IMR-90 (cell line): Measurements from ENCODE around the gene TGFA. TPM values are rescaled to one million over a fixed set of nuclear protein-coding genes. Genes with fewer than 3 reads are reported as not detected.

Experiments used
- ATAC-seq: fragments of 200-7000 bp; cut with Tn5 transposase; 2 replicates; pipeline ENCODE4 v1.9.1; 2020; ENCODE audit warnings: low read depth, mild to moderate bottlenecking, moderate library complexity
- BruUV-seq: library from RNA; stranded (reverse); fragments of 400-500 nt; replicated peaks from 2 replicates; lab custom pipeline; 2021; lab: Mats Ljungman, UMichigan
- CTCF ChIA-PET: fragments of 300-600 bp; formaldehyde crosslinking; extraction: SDS; loops from one replicate; lab custom pipeline; 2021; ENCODE audit warnings: antibody characterized with exemption; lab: Yijun Ruan, JAX
- POLR2A ChIA-PET: fragments of 300-600 bp; sonication (Branson Sonifier 250); formaldehyde crosslinking; loops from one replicate; lab custom pipeline; 2022; ENCODE audit warnings: antibody characterized with exemption; ENCODE audit not compliant: unreplicated experiment; lab: Charles Lee
- DNase-seq: peaks from one replicate; pipeline ENCODE4 v3.0.0; 2013
- H2AFZ ChIP-seq: replicated peaks from 2 replicates; pipeline ENCODE3; 2013; ENCODE audit warnings: low read length, mild to moderate bottlenecking; ENCODE audit not compliant: poor library complexity
- H2AK5ac ChIP-seq: 2 replicates; pipeline ENCODE4 v1.6.1; 2013; ENCODE audit warnings: low read depth, low read length, inconsistent platforms
- H2AK9ac ChIP-seq: replicated peaks from 2 replicates; pipeline ENCODE3; 2013; ENCODE audit warnings: mild to moderate bottlenecking, low read depth, low read length, moderate library complexity; ENCODE audit not compliant: poor library complexity
- H2BK120ac ChIP-seq: 2 replicates; pipeline ENCODE4 v1.6.1; 2013; ENCODE audit warnings: low read depth, low read length, inconsistent platforms
- H2BK15ac ChIP-seq: 3 replicates; pipeline ENCODE4 v1.6.1; 2013; ENCODE audit warnings: low read depth, low read length, inconsistent platforms
- H2BK20ac ChIP-seq: 2 replicates; pipeline ENCODE4 v1.6.1; 2013; ENCODE audit warnings: low read depth, mild to moderate bottlenecking, inconsistent platforms, low read length, moderate library complexity
- H2BK5ac ChIP-seq: 2 replicates; pipeline ENCODE4 v1.6.1; 2013; ENCODE audit warnings: mild to moderate bottlenecking, low read depth, low read length, inconsistent platforms; ENCODE audit not compliant: poor library complexity, severe bottlenecking
- H3K14ac ChIP-seq: replicated peaks from 2 replicates; pipeline ENCODE4 v1.6.1; 2013; ENCODE audit warnings: low read depth, low read length, inconsistent platforms
- H3K18ac ChIP-seq: 2 replicates; pipeline ENCODE4 v1.6.1; 2013; ENCODE audit warnings: low read depth, low read length, control low read depth
- H3K23ac ChIP-seq: 2 replicates; pipeline ENCODE4 v1.6.1; 2013; ENCODE audit warnings: low read depth, low read length, inconsistent platforms
- H3K27ac ChIP-seq: 2 replicates; pipeline ENCODE4 v1.5.1; 2013; ENCODE audit warnings: mild to moderate bottlenecking, control low read depth, low read length; ENCODE audit not compliant: insufficient read depth
- H3K27me3 ChIP-seq: 2 replicates; pipeline ENCODE4 v1.6.1; 2013; ENCODE audit warnings: low read length; ENCODE audit not compliant: control insufficient read depth, insufficient read depth
- H3K36me3 ChIP-seq: 2 replicates; pipeline ENCODE4 v1.6.1; 2013; ENCODE audit warnings: low read length, mixed read lengths; ENCODE audit not compliant: control insufficient read depth, insufficient read depth
- H3K4ac ChIP-seq: 2 replicates; pipeline ENCODE4 v1.6.1; 2013; ENCODE audit warnings: low read depth, low read length, inconsistent platforms
- H3K4me1 ChIP-seq: 2 replicates; pipeline ENCODE4 v1.6.1; 2013; ENCODE audit warnings: low read length, mixed read lengths; ENCODE audit not compliant: control insufficient read depth, insufficient read depth
- H3K4me2 ChIP-seq: 2 replicates; pipeline ENCODE4 v1.6.1; 2013; ENCODE audit warnings: low read depth, mild to moderate bottlenecking, control low read depth, low read length, moderate library complexity
- H3K4me3 ChIP-seq: 2 replicates; pipeline ENCODE4 v1.5.1; 2013; ENCODE audit warnings: low read depth, mild to moderate bottlenecking, control low read depth, low read length, moderate library complexity; ENCODE audit not compliant: insufficient read depth
- H3K56ac ChIP-seq: 2 replicates; pipeline ENCODE4 v1.6.1; 2013; ENCODE audit warnings: low read length, inconsistent platforms; ENCODE audit not compliant: insufficient read depth; ENCODE audit errors: extremely low read depth
- H3K79me1 ChIP-seq, 2 experiments: 2 replicates each; pipeline ENCODE4 v1.6.1; 2013; ENCODE audit warnings: low read length in 2 of 2, inconsistent platforms in 1 of 2, low read depth in 1 of 2
- H3K9ac ChIP-seq: 2 replicates; pipeline ENCODE4 v1.6.1; 2013; ENCODE audit warnings: low read depth, low read length, control low read depth
- H3K9me1 ChIP-seq: 2 replicates; pipeline ENCODE4 v1.6.1; 2013; ENCODE audit warnings: low read length, inconsistent platforms; ENCODE audit not compliant: insufficient read depth
- H3K9me3 ChIP-seq: 2 replicates; pipeline ENCODE4 v1.6.1; 2013; ENCODE audit warnings: low read length; ENCODE audit not compliant: control insufficient read depth, insufficient read depth
- H4K20me1 ChIP-seq: 2 replicates; pipeline ENCODE4 v1.6.1; 2013; ENCODE audit warnings: low read length, inconsistent platforms; ENCODE audit not compliant: insufficient read depth
- H4K5ac ChIP-seq: 2 replicates; pipeline ENCODE4 v1.6.1; 2013; ENCODE audit warnings: mild to moderate bottlenecking, low read depth, low read length, control low read depth
- H4K8ac ChIP-seq, 2 experiments: 2 replicates each; pipeline ENCODE4 v1.6.1; 2013; ENCODE audit warnings: low read depth in 2 of 2, low read length in 2 of 2, control low read depth in 1 of 2, inconsistent platforms in 1 of 2
- H4K91ac ChIP-seq: 2 replicates; pipeline ENCODE4 v1.6.1; 2013; ENCODE audit warnings: low read depth, low read length, inconsistent platforms; ENCODE audit not compliant: insufficient read depth
- BHLHE40 ChIP-seq: fragments of 150-350 bp; IDR thresholded peaks from 2 replicates; pipeline ENCODE4 v1.6.1; 2016; ENCODE audit warnings: mild to moderate bottlenecking, low read depth, low read length
- CEBPB ChIP-seq: IDR thresholded peaks from 2 replicates; pipeline ENCODE4 v1.6.1; 2012; ENCODE audit warnings: low read depth, low read length, improper control_type of control experiment
- FOS ChIP-seq: fragments of 150-350 bp; IDR thresholded peaks from 2 replicates; pipeline ENCODE4 v1.6.1; 2016; ENCODE audit warnings: low read depth, low read length
- MAFK ChIP-seq: IDR thresholded peaks from 2 replicates; pipeline ENCODE4 v1.6.1; 2012; ENCODE audit warnings: low read depth, low read length, improper control_type of control experiment
- MAZ ChIP-seq: IDR thresholded peaks from 2 replicates; pipeline ENCODE4 v1.6.1; 2012; ENCODE audit warnings: low read depth, mild to moderate bottlenecking, low read length, improper control_type of control experiment, moderate library complexity, borderline replicate concordance
- NFE2L2 ChIP-seq: fragments of 150-350 bp; IDR thresholded peaks from 2 replicates; pipeline ENCODE4 v1.6.1; 2016; ENCODE audit warnings: low read depth, mild to moderate bottlenecking, low read length
- POLR2A ChIP-seq: IDR thresholded peaks from 2 replicates; pipeline ENCODE4 v1.6.1; 2012; ENCODE audit warnings: mild to moderate bottlenecking, low read depth, low read length
- RCOR1 ChIP-seq: IDR thresholded peaks from 2 replicates; pipeline ENCODE4 v1.6.1; 2012; ENCODE audit warnings: mild to moderate bottlenecking, low read length, improper control_type of control experiment; ENCODE audit not compliant: insufficient replicate concordance
- RFX5 ChIP-seq: IDR thresholded peaks from 2 replicates; pipeline ENCODE4 v1.8.0; 2012; ENCODE audit warnings: low read depth, mild to moderate bottlenecking, low read length, moderate library complexity
- SMC3 ChIP-seq: fragments of 150-350 bp; IDR thresholded peaks from 2 replicates; pipeline ENCODE4 v1.6.1; 2016; ENCODE audit warnings: low read depth, mild to moderate bottlenecking, antibody characterized with exemption, low read length, moderate library complexity
- whole genome bisulfite sequencing, 2 experiments: methylation state at CpG; one replicate each; pipeline versions ENCODE4 v1.1.5 to v1.1.7; 2013; ENCODE audit warnings: missing lambda C conversion rate in 2 of 2; ENCODE audit not compliant: insufficient read length in 1 of 2; ENCODE audit errors: extremely low coverage in 2 of 2; 5-methylcytosine and 5-hydroxymethylcytosine counted together
- dilution Hi-C: fragments of 300-500 bp; cut with HindIII; formaldehyde crosslinking; loops from one replicate; pipeline ENCODE4 v1.14.3; 2018; ENCODE audit warnings: low sequenced_read_pairs; ENCODE audit not compliant: unreplicated experiment
- in situ Hi-C: fragments of 300-500 bp; cut with MboI; formaldehyde crosslinking; loops from 3 replicates; pipeline ENCODE4 v1.14.3; 2019; ENCODE audit warnings: low sequenced_read_pairs, inconsistent platforms, mixed read lengths
- intact Hi-C: fragments of 100-400 bp; cut with micrococcal nuclease; formaldehyde crosslinking; loops from 2 replicates; pipeline ENCODE4 v1.10.0; 2022
- polyA plus RNA-seq, 3 experiments: library from polyadenylated mRNA; depleted of rRNA; stranded (reverse); fragments of >200 nt; gene quantifications; 2 replicates each; pipeline ENCODE4 v1.2.3, GENCODE V29; 2012; ENCODE audit warnings: low replicate concordance in 1 of 3
- total RNA-seq: library from RNA; depleted of rRNA; stranded (reverse); fragments of >200 nt; gene quantifications from 2 replicates; pipeline ENCODE4 v1.2.3, GENCODE V29; 2012
- TF ChIP-seq, protein P1 (sequence below): fragments of 150-350 bp; IDR thresholded peaks from 2 replicates; pipeline ENCODE4 v1.6.1; 2016; ENCODE audit warnings: low read depth, mild to moderate bottlenecking, low read length, moderate library complexity, borderline replicate concordance
- TF ChIP-seq, protein P2 (sequence below): conservative IDR thresholded peaks from 2 replicates; pipeline ENCODE4 v1.5.1; 2012; ENCODE audit warnings: mild to moderate bottlenecking, low read depth, low read length, improper control_type of control experiment
- TF ChIP-seq, protein P3 (sequence below): fragments of 150-350 bp; IDR thresholded peaks from 2 replicates; pipeline ENCODE4 v1.6.1; 2017; ENCODE audit warnings: mild to moderate bottlenecking, antibody characterized with exemption, low read length, low read depth

TGFA gene
- total and polyA plus RNA-seq, 2 of the 4 experiments (the other 2 are of a cell fraction) = not detected

DNA sequence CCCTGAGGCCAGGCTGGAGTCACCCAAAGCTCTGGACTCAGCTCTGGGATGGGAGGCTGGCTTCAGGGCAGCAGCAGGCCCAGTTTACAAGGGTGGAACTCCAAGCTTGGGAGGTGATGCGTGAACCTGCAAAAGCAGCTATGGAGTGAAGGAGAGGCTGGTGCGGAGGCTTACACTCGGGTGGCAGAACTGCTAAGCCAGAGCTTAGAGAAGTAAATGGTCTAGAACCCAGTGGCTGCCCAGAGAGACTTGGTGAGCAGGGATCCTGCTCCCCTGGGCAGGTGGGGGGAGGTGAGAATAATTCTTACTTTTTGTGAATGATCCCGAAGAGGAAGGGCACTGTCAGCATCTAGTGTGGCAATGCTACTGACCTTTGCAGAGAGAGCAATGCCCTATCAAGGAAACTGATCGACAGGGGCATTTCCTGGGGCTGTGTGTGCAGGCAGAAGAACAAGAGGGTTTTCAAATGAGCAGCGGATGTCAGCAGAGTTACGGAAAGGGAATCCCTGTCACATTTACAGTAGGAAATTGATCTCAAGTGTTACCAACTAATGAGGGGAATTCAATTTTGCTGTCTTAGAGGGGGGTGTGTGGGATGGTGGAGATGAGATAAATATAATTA lies 80.4 kb downstream of the TGFA start:
- no peak overlapping the region for H4K8ac ChIP-seq
- no TSS peak for BruUV-seq
- ATAC-seq (no peak), DNase-seq (no peak)
- no peaks in the 10 kb centered on the region for H3K4me1 ChIP-seq
- intact Hi-C loops (no loop called here), in situ Hi-C loops (no loop called here), dilution Hi-C loops (no loop called here)
- TF ChIP-seq FOS (no peak), RCOR1 (no peak), BHLHE40 (no peak), POLR2A (no peak), MAFK (no peak), CEBPB (no peak), SMC3 (no peak), RFX5 (no peak), MAZ (no peak), NFE2L2 (no peak)
- TF ChIP-seq, protein P1, sequence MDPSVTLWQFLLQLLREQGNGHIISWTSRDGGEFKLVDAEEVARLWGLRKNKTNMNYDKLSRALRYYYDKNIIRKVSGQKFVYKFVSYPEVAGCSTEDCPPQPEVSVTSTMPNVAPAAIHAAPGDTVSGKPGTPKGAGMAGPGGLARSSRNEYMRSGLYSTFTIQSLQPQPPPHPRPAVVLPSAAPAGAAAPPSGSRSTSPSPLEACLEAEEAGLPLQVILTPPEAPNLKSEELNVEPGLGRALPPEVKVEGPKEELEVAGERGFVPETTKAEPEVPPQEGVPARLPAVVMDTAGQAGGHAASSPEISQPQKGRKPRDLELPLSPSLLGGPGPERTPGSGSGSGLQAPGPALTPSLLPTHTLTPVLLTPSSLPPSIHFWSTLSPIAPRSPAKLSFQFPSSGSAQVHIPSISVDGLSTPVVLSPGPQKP = no peak
- TF ChIP-seq, protein P2, sequence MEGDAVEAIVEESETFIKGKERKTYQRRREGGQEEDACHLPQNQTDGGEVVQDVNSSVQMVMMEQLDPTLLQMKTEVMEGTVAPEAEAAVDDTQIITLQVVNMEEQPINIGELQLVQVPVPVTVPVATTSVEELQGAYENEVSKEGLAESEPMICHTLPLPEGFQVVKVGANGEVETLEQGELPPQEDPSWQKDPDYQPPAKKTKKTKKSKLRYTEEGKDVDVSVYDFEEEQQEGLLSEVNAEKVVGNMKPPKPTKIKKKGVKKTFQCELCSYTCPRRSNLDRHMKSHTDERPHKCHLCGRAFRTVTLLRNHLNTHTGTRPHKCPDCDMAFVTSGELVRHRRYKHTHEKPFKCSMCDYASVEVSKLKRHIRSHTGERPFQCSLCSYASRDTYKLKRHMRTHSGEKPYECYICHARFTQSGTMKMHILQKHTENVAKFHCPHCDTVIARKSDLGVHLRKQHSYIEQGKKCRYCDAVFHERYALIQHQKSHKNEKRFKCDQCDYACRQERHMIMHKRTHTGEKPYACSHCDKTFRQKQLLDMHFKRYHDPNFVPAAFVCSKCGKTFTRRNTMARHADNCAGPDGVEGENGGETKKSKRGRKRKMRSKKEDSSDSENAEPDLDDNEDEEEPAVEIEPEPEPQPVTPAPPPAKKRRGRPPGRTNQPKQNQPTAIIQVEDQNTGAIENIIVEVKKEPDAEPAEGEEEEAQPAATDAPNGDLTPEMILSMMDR = no peak
- TF ChIP-seq, protein P3, sequence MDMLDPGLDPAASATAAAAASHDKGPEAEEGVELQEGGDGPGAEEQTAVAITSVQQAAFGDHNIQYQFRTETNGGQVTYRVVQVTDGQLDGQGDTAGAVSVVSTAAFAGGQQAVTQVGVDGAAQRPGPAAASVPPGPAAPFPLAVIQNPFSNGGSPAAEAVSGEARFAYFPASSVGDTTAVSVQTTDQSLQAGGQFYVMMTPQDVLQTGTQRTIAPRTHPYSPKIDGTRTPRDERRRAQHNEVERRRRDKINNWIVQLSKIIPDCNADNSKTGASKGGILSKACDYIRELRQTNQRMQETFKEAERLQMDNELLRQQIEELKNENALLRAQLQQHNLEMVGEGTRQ = no peak
- POLR2A ChIA-PET = no interaction called here
- no peak overlapping the region for H2AFZ ChIP-seq
- no peak overlapping the region for H3K14ac ChIP-seq
- no peak overlapping the region for H3K27ac ChIP-seq
- H3K56ac ChIP-seq = no peak overlapping the region
- H3K18ac ChIP-seq = no peak overlapping the region
- H3K79me1 ChIP-seq = no peaks in the 10 kb centered on the region
- no peak overlapping the region for H3K4ac ChIP-seq
- no peak overlapping the region for H3K4me3 ChIP-seq
- H2BK15ac ChIP-seq = no peak overlapping the region
- H4K91ac ChIP-seq = no peak overlapping the region
- H2AK5ac ChIP-seq = no peak overlapping the region
- CTCF ChIA-PET = no interaction called here
- H4K20me1 ChIP-seq = no peaks in the 10 kb centered on the region
- H3K9me1 ChIP-seq = no peaks in the 10 kb centered on the region
- no peak overlapping the region for H2AK9ac ChIP-seq
- no peak overlapping the region for H2BK20ac ChIP-seq
- H3K27me3 ChIP-seq = peaks cover 21% of the 10 kb centered on the region
- no peak overlapping the region for H2BK120ac ChIP-seq
- H4K5ac ChIP-seq = no peak overlapping the region
- no peak overlapping the region for H3K4me2 ChIP-seq
- H3K9me3 ChIP-seq = no peaks in the 10 kb centered on the region
- WGBS, 2 experiments = 0% methylated on average over 1 of the region's 7 CpGs; no CpG with 5 or more reads in 1 of the 2 experiments
- no peak overlapping the region for H2BK5ac ChIP-seq
- no peak overlapping the region for H3K23ac ChIP-seq
- no peak overlapping the region for H3K9ac ChIP-seq
- no peaks in the 10 kb centered on the region for H3K36me3 ChIP-seq
